Endothelial cell of umbilical vein (primary cell): Measurements from ENCODE around the gene F8A1. TPM values are rescaled to one million over a fixed set of nuclear protein-coding genes. Genes with fewer than 3 reads are reported as not detected.

Experiments used
- BruUV-seq: library from RNA; stranded (reverse); fragments of 400-500 nt; replicated peaks from 2 replicates; lab custom pipeline; 2021; lab: Mats Ljungman, UMichigan
- CTCF ChIA-PET: fragments of 300-600, 350-600 bp; sonication (Branson Sonifier 250); formaldehyde crosslinking; loops from one replicate; lab custom pipeline; 2021; ENCODE audit warnings: antibody characterized with exemption, inconsistent platforms; lab: Charles Lee
- POLR2A ChIA-PET: fragments of 300-600, 350-600 bp; sonication (Branson Sonifier 250); formaldehyde crosslinking; loops from one replicate; lab custom pipeline; 2021; ENCODE audit warnings: antibody characterized with exemption, inconsistent platforms; lab: Charles Lee
- DNase-seq: peaks from one replicate; pipeline ENCODE4 v3.0.0-alpha.2; 2011; ENCODE audit warnings: low read depth, low spot score
- FAIRE-seq: peaks from 2 replicates; lab custom pipeline; 2011; peaks lifted over from hg19 to GRCh38; lab: Jason Lieb, UNC
- H2AFZ ChIP-seq: 2 replicates; pipeline ENCODE4 v1.6.0; 2012; ENCODE audit warnings: low read depth, low read length, control low read depth, inconsistent platforms
- H3K27ac ChIP-seq: 2 replicates; pipeline ENCODE4 v1.5.1; 2011; ENCODE audit warnings: low read depth, mild to moderate bottlenecking, control low read depth, low read length, moderate library complexity; ENCODE audit not compliant: insufficient read depth
- H3K27me3 ChIP-seq, 2 experiments: 2 replicates each; pipeline versions ENCODE4 v1.6.0 to v1.6.1; 2011; ENCODE audit warnings: low read length in 2 of 2, mixed read lengths in 1 of 2; ENCODE audit not compliant: control insufficient read depth in 2 of 2, insufficient read depth in 2 of 2
- H3K36me3 ChIP-seq, 2 experiments: 2 replicates in 1 of 2; 3 replicates in 1 of 2; pipeline ENCODE4 v1.5.1; 2011; ENCODE audit warnings: low read length in 2 of 2, mild to moderate bottlenecking in 1 of 2, moderate library complexity in 1 of 2; ENCODE audit not compliant: control insufficient read depth in 2 of 2, insufficient read depth in 2 of 2; ENCODE audit errors: extremely low read depth in 1 of 2
- H3K4me1 ChIP-seq: 3 replicates; pipeline ENCODE4 v1.5.1; 2011; ENCODE audit warnings: mild to moderate bottlenecking, low read length; ENCODE audit not compliant: control insufficient read depth, insufficient read depth; ENCODE audit errors: extremely low read depth
- H3K4me2 ChIP-seq: 2 replicates; pipeline ENCODE4 v1.6.1; 2011; ENCODE audit warnings: low read length, control low read depth, mixed read lengths; ENCODE audit not compliant: insufficient read depth
- H3K4me3 ChIP-seq, 3 experiments: fragments of 200-600 bp in 1 of 3; sonication (generic), shearing (Covaris generic) in 1 of 3; replicated peaks in 1 of 3; 2 replicates each; pipeline ENCODE4 v1.5.1; 2011 to 2016; ENCODE audit warnings: control low read depth in 3 of 3, low read length in 3 of 3, mild to moderate bottlenecking in 2 of 3, inconsistent platforms in 1 of 3, low read depth in 1 of 3, moderate library complexity in 1 of 3; ENCODE audit not compliant: insufficient read depth in 1 of 3
- H3K79me2 ChIP-seq: 2 replicates; pipeline ENCODE4 v1.6.0; 2012; ENCODE audit warnings: low read length, inconsistent platforms; ENCODE audit not compliant: control insufficient read depth, insufficient read depth
- H3K9ac ChIP-seq: replicated peaks from 2 replicates; pipeline ENCODE3; 2011; ENCODE audit warnings: low read length, control low read depth; ENCODE audit not compliant: insufficient read depth; ENCODE audit errors: extremely low read depth
- H3K9me1 ChIP-seq: replicated peaks from 3 replicates; pipeline ENCODE4 v1.6.0; 2011; ENCODE audit warnings: mild to moderate bottlenecking, low read length; ENCODE audit not compliant: control insufficient read depth, insufficient read depth; ENCODE audit errors: extremely low read depth
- H3K9me3 ChIP-seq: replicated peaks from 2 replicates; pipeline ENCODE4 v1.5.1; 2012; ENCODE audit warnings: low read length, inconsistent platforms; ENCODE audit not compliant: control insufficient read depth, insufficient read depth
- H4K20me1 ChIP-seq: replicated peaks from 2 replicates; pipeline ENCODE3; 2011; ENCODE audit warnings: mild to moderate bottlenecking, low read length; ENCODE audit not compliant: control insufficient read depth, insufficient read depth; ENCODE audit errors: extremely low read depth
- CTCF ChIP-seq, 2 donors: IDR thresholded peaks; 1 replicate in 1 of 2; 2 replicates in 1 of 2; pipeline ENCODE4 v1.5.1; 2011; ENCODE audit warnings: low read length in 2 of 2, mild to moderate bottlenecking in 2 of 2, moderate library complexity in 2 of 2, control low read depth in 1 of 2, inconsistent platforms in 1 of 2, low read depth in 1 of 2; ENCODE audit not compliant: insufficient read depth in 1 of 2; ENCODE audit errors: extremely low read depth in 1 of 2
- EZH2 ChIP-seq: IDR thresholded peaks from 2 replicates; pipeline ENCODE4 v1.6.1; 2012; ENCODE audit warnings: borderline replicate concordance, low read depth, mild to moderate bottlenecking, moderate library complexity, low read length, inconsistent platforms; ENCODE audit not compliant: severe bottlenecking
- FOS ChIP-seq: IDR thresholded peaks from 2 replicates; pipeline ENCODE4 v1.6.1; 2011; ENCODE audit warnings: mild to moderate bottlenecking, low read length, moderate library complexity, borderline replicate concordance; ENCODE audit not compliant: insufficient read depth
- GATA2 ChIP-seq: IDR thresholded peaks from 2 replicates; pipeline ENCODE4 v1.7.0; 2011; ENCODE audit warnings: low read depth, mild to moderate bottlenecking, moderate library complexity, mixed read lengths, low read length; ENCODE audit not compliant: insufficient read length, insufficient read depth
- JUN ChIP-seq: IDR thresholded peaks from 2 replicates; pipeline ENCODE4 v1.6.1; 2011; ENCODE audit warnings: borderline replicate concordance, low read depth; ENCODE audit not compliant: insufficient read length, insufficient read depth
- MAX ChIP-seq: IDR thresholded peaks from 2 replicates; pipeline ENCODE4 v1.6.1; 2011; ENCODE audit not compliant: insufficient read depth, insufficient read length
- MYC ChIP-seq: IDR thresholded peaks from one replicate; pipeline ENCODE4 v1.6.1; 2011; ENCODE audit warnings: mild to moderate bottlenecking, low read depth, low read length
- POLR2A ChIP-seq: IDR thresholded peaks from 2 replicates; pipeline ENCODE4 v1.6.1; 2012; ENCODE audit warnings: low read depth, mild to moderate bottlenecking, control low read depth, low read length
- POLR2AphosphoS5 ChIP-seq: IDR thresholded peaks from 2 replicates; pipeline ENCODE4 v1.6.1; 2012; ENCODE audit warnings: low read depth, mild to moderate bottlenecking, control low read depth, low read length, moderate library complexity; ENCODE audit not compliant: insufficient read depth
- dilution Hi-C: fragments of 300-500 bp; cut with MboI; formaldehyde crosslinking; loops from one replicate; pipeline ENCODE4 v1.15.0; 2019; ENCODE audit warnings: low sequenced_read_pairs; ENCODE audit not compliant: extremely low pct_ligation_motif_present
- intact Hi-C: fragments of 100-400 bp; cut with micrococcal nuclease; formaldehyde crosslinking; loops from one replicate; pipeline ENCODE4 v1.10.0; 2022
- polyA plus RNA-seq, 4 experiments: library from polyadenylated mRNA; depleted of rRNA in 3 of 4; stranded (reverse) in 3 of 4; unstranded in 1 of 4; fragments of >200 nt; gene quantifications; 2 replicates each; pipeline versions ENCODE4 v1.2.1 to v1.2.3, GENCODE V29; 2011 to 2012; ENCODE audit warnings: missing spikeins in 1 of 4
- total RNA-seq: library from RNA; stranded (reverse); gene quantifications from 2 replicates; pipeline ENCODE4 v1.2.3, GENCODE V29; 2021

Gene F8A1
- total and polyA plus RNA-seq, 2 donors (not counting 3 experiments of a cell fraction or from before 2014, with no cell fraction given): 10.0 to 11.4 TPM

DNA sequence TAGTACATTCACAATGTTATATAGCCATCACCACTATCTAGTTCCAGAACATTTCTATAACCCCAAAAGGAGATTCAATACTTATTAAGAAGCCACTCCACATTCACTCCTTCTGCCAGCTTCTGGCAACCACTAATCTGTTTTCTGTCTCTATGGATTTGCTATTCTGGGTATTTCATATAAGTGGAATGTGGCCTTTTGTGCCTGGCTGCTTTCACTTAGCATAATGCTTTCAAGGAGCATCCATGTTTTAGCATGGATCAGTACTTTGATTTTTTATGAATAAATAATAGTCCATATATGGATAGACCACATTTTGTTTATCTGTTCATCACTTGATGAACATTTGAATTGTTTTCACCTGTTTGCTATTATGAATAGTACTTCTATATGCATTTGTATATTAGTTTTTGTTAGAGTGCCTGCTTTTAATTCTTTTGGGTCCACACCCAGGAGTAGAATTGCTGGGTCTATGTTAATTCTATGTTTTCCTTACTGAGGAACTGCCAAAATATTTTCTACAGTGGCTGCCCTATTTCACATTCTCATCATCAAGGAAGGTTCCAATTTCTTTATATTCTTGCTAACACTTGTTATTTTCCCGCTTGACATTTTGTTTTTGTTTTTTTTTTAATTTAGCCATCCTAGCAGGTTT, 35.1 kb upstream of the F8A1 start:
- no peak for DNase-seq

More for the DNA sequence above, 35.1 kb upstream of the F8A1 start:
- H3K4me2 ChIP-seq: no peak overlapping the region
- H3K4me3 ChIP-seq: no peak overlapping the region
- POLR2A ChIA-PET: no interaction called here
- H3K9me3 ChIP-seq: no peaks in the 10 kb centered on the region
- dilution Hi-C loops (no loop called here), intact Hi-C loops (no loop called here)
- H3K79me2 ChIP-seq: no peaks in the 10 kb centered on the region
- no peaks in the 10 kb centered on the region for H4K20me1 ChIP-seq
- no peaks in the 10 kb centered on the region for H3K27me3 ChIP-seq
- H2AFZ ChIP-seq: no peak overlapping the region
- no TSS peak for BruUV-seq
- no peak for FAIRE-seq
- H3K36me3 ChIP-seq: no peaks in the 10 kb centered on the region
- H3K9ac ChIP-seq: no peak overlapping the region
- H3K9me1 ChIP-seq: no peaks in the 10 kb centered on the region
- no peak overlapping the region for H3K27ac ChIP-seq
- no peaks in the 10 kb centered on the region for H3K4me1 ChIP-seq
- TF ChIP-seq POLR2A: no peak
- no peak for TF ChIP-seq MYC
- no peak for TF ChIP-seq EZH2
- no peak for TF ChIP-seq GATA2
- no peak for TF ChIP-seq FOS
- TF ChIP-seq POLR2AphosphoS5: no peak
- no peak for TF ChIP-seq JUN
- no peak for TF ChIP-seq MAX
- no peak for TF ChIP-seq CTCF (IDR thresholded peaks at IDR 0.05; ENCODE audit: extremely low read depth in 1 of 2, insufficient read depth in 1 of 2, low read depth in 1 of 2, low read length in 2 of 2)
- CTCF ChIA-PET: no interaction called here
